Neural progenitor cell (in vitro differentiated cells): ENCODE results near the gene UNC13D.

Source experiments
- CTCF ChIP-seq: fragments of 200-600 bp; sonication (generic); IDR thresholded peaks from 2 replicates; pipeline ENCODE4 v1.5.1; 2017; ENCODE audit warnings: antibody characterized with exemption, mild to moderate bottlenecking
- EZH2 ChIP-seq: fragments of 200-600 bp; sonication (generic); IDR thresholded peaks from 2 replicates; pipeline ENCODE4 v1.6.1; 2017; ENCODE audit warnings: antibody characterized with exemption, mild to moderate bottlenecking, moderate library complexity
- EZH2phosphoT487 ChIP-seq: fragments of 200-600 bp; sonication (generic); IDR thresholded peaks from 2 replicates; pipeline ENCODE4 v1.6.1; 2017; ENCODE audit warnings: antibody characterized with exemption

- TF ChIP-seq CTCF (no peak), EZH2 (no peak), EZH2phosphoT487 (no peak)
These were observed 27.5 kb downstream of the UNC13D start for GRCh38 chr17:75816693-75817092.
